ENCODE results near the gene IGFBP3.
"Not testable (repeated sequence)": the region's sequence is repeated elsewhere in the genome, so short reads cannot be mapped to it uniquely, and the experiment has no call there.

Gene IGFBP3

GRCh38 chr7:45920502-45921380 lies at the start of gene IGFBP3:
TSS of gene IGFBP3 (minus strand) at chr7:45921272. CDS start at chr7:45921140, 132 bp downstream.
- peak; percentile 22 for DNase-seq

GRCh38 chr7:45970454-45970853 lies 49.4 kb upstream of the IGFBP3 start:
- no peak for DNase-seq

GRCh38 chr7:45969940-45970339 lies 48.9 kb upstream of the IGFBP3 start:
- no peak for DNase-seq

GRCh38 chr7:45968856-45969541 lies 47.9 kb upstream of the IGFBP3 start:
- no peak for DNase-seq

- DNase-seq: no peak
These were observed 47.2 kb upstream of the IGFBP3 start for GRCh38 chr7:45968312-45968711.

GRCh38 chr7:45967591-45968157 lies 46.6 kb upstream of the IGFBP3 start:
- no peak for DNase-seq

- no peak for DNase-seq
These were observed 41.8 kb upstream of the IGFBP3 start for GRCh38 chr7:45962861-45963260.

- DNase-seq: no peak
These were observed 36.6 kb upstream of the IGFBP3 start for GRCh38 chr7:45957721-45958120.

- DNase-seq: no peak
These were observed 34.2 kb upstream of the IGFBP3 start for GRCh38 chr7:45955286-45955685.

- not testable (repeated sequence) for DNase-seq
These were observed 32.0 kb upstream of the IGFBP3 start for GRCh38 chr7:45953055-45953454.

- no peak for DNase-seq
These were observed 23.0 kb upstream of the IGFBP3 start for GRCh38 chr7:45944058-45944457.

- no peak for DNase-seq
These were observed 19.9 kb upstream of the IGFBP3 start for GRCh38 chr7:45940939-45941338.

- DNase-seq: not testable (repeated sequence)
These were observed 19.2 kb upstream of the IGFBP3 start for GRCh38 chr7:45940237-45940781.

GRCh38 chr7:45939574-45939973 lies 18.5 kb upstream of the IGFBP3 start:
- DNase-seq: no peak

- no peak for DNase-seq
These were observed 17.7 kb upstream of the IGFBP3 start for GRCh38 chr7:45938626-45939302.

GRCh38 chr7:45937862-45938261 lies 16.8 kb upstream of the IGFBP3 start:
- no peak for DNase-seq

GRCh38 chr7:45937301-45937700 lies 16.2 kb upstream of the IGFBP3 start:
- no peak for DNase-seq

- no peak for DNase-seq
These were observed 9.9 kb upstream of the IGFBP3 start for GRCh38 chr7:45930967-45931366.

- no peak for DNase-seq
These were observed 6.6 kb upstream of the IGFBP3 start for GRCh38 chr7:45927721-45928120.

GRCh38 chr7:45924283-45924682 lies 3.2 kb upstream of the IGFBP3 start:
- DNase-seq: no peak

GRCh38 chr7:45923818-45924217 lies 2.7 kb upstream of the IGFBP3 start:
- DNase-seq: no peak

GRCh38 chr7:45923290-45923689 lies 2.2 kb upstream of the IGFBP3 start:
- DNase-seq: no peak

GRCh38 chr7:45922810-45923209 lies 1.7 kb upstream of the IGFBP3 start:
- DNase-seq: no peak

Measured in NCI-H510A (cell line).